WTC11 (cell line): ENCODE results near the gene ECHDC3.

ENCODE experiments used
- ATF1 ChIP-seq: sonication (generic); formaldehyde crosslinking; IDR thresholded peaks from 2 replicates; pipeline ENCODE4 v1.8.1; 2023; ENCODE audit warnings: mild to moderate bottlenecking, moderate library complexity, missing genetic modification reagents
- ETV6 ChIP-seq: sonication (generic); formaldehyde crosslinking; IDR thresholded peaks from 2 replicates; pipeline ENCODE4 v1.8.1; 2022; ENCODE audit warnings: mild to moderate bottlenecking, missing genetic modification reagents
- FOXJ3 ChIP-seq: sonication (generic); formaldehyde crosslinking; IDR thresholded peaks from 2 replicates; pipeline ENCODE4 v1.9.0; 2021; ENCODE audit warnings: missing genetic modification reagents, mild to moderate bottlenecking, borderline replicate concordance
- KAT7 ChIP-seq: sonication (generic); formaldehyde crosslinking; IDR thresholded peaks from 2 replicates; pipeline ENCODE4 v1.8.1; 2023; ENCODE audit warnings: missing genetic modification reagents, mild to moderate bottlenecking, borderline replicate concordance
- NFE2L1 ChIP-seq: sonication (generic); formaldehyde crosslinking; IDR thresholded peaks from 2 replicates; pipeline ENCODE4 v1.8.1; 2023; ENCODE audit warnings: missing genetic modification reagents
- SP1 ChIP-seq: sonication (generic); formaldehyde crosslinking; conservative IDR thresholded peaks from 2 replicates; pipeline ENCODE4 v1.8.1; 2022; ENCODE audit warnings: missing genetic modification reagents
- ZNF423 ChIP-seq: fragments of 250-450 bp; sonication (Bioruptor Pico); IDR thresholded peaks from 2 replicates; pipeline ENCODE4 v2.1.2; 2022; ENCODE audit warnings: mild to moderate bottlenecking, moderate library complexity
- TF ChIP-seq, protein P1 (sequence below): sonication (generic); formaldehyde crosslinking; IDR thresholded peaks from 2 replicates; pipeline ENCODE4 v1.8.1; 2023; ENCODE audit warnings: mild to moderate bottlenecking, missing genetic modification reagents, borderline replicate concordance
- TF ChIP-seq, protein P2 (sequence below): fragments of 200-600 bp; IDR thresholded peaks from 2 replicates; pipeline ENCODE4 v1.8.0; 2022; ENCODE audit warnings: antibody characterized with exemption

DNA sequence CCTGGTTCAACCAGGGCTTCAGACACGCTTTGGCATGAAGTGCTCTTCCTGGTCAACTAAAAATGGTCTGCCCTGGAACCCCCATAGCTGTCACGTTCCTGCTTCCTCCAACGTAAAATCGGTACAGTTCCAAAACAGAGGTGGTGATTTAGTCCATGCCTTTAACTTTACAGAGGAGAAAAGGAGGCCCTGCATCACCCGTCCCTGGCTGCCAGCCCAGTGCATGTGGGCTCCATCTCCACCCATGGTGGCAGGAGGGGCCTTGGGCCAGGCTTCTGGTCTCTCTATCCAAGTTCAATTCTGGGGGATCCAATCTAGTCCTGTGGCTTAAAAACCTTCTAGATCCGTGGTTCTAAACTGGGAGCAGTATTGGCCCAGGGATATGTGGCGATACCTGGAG, 18.7 kb downstream of the ECHDC3 start:
- TF ChIP-seq, protein P1, sequence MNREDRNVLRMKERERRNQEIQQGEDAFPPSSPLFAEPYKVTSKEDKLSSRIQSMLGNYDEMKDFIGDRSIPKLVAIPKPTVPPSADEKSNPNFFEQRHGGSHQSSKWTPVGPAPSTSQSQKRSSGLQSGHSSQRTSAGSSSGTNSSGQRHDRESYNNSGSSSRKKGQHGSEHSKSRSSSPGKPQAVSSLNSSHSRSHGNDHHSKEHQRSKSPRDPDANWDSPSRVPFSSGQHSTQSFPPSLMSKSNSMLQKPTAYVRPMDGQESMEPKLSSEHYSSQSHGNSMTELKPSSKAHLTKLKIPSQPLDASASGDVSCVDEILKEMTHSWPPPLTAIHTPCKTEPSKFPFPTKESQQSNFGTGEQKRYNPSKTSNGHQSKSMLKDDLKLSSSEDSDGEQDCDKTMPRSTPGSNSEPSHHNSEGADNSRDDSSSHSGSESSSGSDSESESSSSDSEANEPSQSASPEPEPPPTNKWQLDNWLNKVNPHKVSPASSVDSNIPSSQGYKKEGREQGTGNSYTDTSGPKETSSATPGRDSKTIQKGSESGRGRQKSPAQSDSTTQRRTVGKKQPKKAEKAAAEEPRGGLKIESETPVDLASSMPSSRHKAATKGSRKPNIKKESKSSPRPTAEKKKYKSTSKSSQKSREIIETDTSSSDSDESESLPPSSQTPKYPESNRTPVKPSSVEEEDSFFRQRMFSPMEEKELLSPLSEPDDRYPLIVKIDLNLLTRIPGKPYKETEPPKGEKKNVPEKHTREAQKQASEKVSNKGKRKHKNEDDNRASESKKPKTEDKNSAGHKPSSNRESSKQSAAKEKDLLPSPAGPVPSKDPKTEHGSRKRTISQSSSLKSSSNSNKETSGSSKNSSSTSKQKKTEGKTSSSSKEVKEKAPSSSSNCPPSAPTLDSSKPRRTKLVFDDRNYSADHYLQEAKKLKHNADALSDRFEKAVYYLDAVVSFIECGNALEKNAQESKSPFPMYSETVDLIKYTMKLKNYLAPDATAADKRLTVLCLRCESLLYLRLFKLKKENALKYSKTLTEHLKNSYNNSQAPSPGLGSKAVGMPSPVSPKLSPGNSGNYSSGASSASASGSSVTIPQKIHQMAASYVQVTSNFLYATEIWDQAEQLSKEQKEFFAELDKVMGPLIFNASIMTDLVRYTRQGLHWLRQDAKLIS (CRISPR knock-in tag), result no peak
- TF ChIP-seq SP1 (CRISPR knock-in tag), result no peak
- TF ChIP-seq ETV6, result no peak
- TF ChIP-seq ATF1 (CRISPR knock-in tag), result no peak
- no peak for TF ChIP-seq ZNF423
- TF ChIP-seq, protein P2, sequence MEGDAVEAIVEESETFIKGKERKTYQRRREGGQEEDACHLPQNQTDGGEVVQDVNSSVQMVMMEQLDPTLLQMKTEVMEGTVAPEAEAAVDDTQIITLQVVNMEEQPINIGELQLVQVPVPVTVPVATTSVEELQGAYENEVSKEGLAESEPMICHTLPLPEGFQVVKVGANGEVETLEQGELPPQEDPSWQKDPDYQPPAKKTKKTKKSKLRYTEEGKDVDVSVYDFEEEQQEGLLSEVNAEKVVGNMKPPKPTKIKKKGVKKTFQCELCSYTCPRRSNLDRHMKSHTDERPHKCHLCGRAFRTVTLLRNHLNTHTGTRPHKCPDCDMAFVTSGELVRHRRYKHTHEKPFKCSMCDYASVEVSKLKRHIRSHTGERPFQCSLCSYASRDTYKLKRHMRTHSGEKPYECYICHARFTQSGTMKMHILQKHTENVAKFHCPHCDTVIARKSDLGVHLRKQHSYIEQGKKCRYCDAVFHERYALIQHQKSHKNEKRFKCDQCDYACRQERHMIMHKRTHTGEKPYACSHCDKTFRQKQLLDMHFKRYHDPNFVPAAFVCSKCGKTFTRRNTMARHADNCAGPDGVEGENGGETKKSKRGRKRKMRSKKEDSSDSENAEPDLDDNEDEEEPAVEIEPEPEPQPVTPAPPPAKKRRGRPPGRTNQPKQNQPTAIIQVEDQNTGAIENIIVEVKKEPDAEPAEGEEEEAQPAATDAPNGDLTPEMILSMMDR, result no peak
- TF ChIP-seq NFE2L1 (CRISPR knock-in tag), result no peak
- TF ChIP-seq KAT7 (CRISPR knock-in tag), result no peak
- no peak for TF ChIP-seq FOXJ3 (CRISPR knock-in tag)
